Neural cell (in vitro differentiated cells): ENCODE results near the gene SLC24A3. TPM values are rescaled to one million over a fixed set of nuclear protein-coding genes. Genes with fewer than 3 reads are reported as not detected.

Experiments
- H2AFZ ChIP-seq: fragments of 200-600, 300-800 bp; sonication (generic), shearing (Covaris generic); 2 replicates; pipeline ENCODE4 v1.6.0; 2014; ENCODE audit warnings: low read depth, mild to moderate bottlenecking, antibody characterized with exemption, low read length, moderate library complexity
- H3F3A ChIP-seq: fragments of 200-600 bp; shearing (Covaris generic); 2 replicates; pipeline ENCODE4 v1.6.1; 2016; ENCODE audit warnings: mild to moderate bottlenecking, moderate library complexity, mixed read lengths, antibody characterized with exemption, low read length; ENCODE audit not compliant: insufficient read depth, poor library complexity, severe bottlenecking
- H3K27ac ChIP-seq: fragments of 200-600, 300-800 bp; sonication (generic), shearing (Covaris generic); 2 replicates; pipeline ENCODE4 v1.5.1; 2014; ENCODE audit warnings: mild to moderate bottlenecking, low read length, moderate library complexity
- H3K27me3 ChIP-seq: fragments of 300-800, 200-600 bp; sonication (generic), shearing (Covaris generic); 2 replicates; pipeline ENCODE4 v1.6.0; 2014; ENCODE audit warnings: mild to moderate bottlenecking, low read depth, low read length, moderate library complexity; ENCODE audit not compliant: insufficient read depth
- H3K36me3 ChIP-seq: fragments of 300-800, 200-600 bp; sonication (generic), shearing (Covaris generic); 2 replicates; pipeline ENCODE4 v1.5.1; 2014; ENCODE audit warnings: mild to moderate bottlenecking, antibody characterized with exemption, low read length, moderate library complexity; ENCODE audit not compliant: insufficient read depth
- H3K4me2 ChIP-seq: fragments of 300-800, 200-600 bp; sonication (generic), shearing (Covaris generic); 2 replicates; pipeline ENCODE4 v1.6.0; 2014; ENCODE audit warnings: mild to moderate bottlenecking, low read length
- H3K4me3 ChIP-seq: fragments of 300-800, 200-600 bp; sonication (generic), shearing (Covaris generic); 2 replicates; pipeline ENCODE4 v1.5.1; 2014; ENCODE audit warnings: mild to moderate bottlenecking, low read length, moderate library complexity
- H3K79me2 ChIP-seq: fragments of 200-600 bp; shearing (Covaris generic); replicated peaks from 2 replicates; pipeline ENCODE4 v1.6.0; 2014; ENCODE audit warnings: mild to moderate bottlenecking, low read length, moderate library complexity; ENCODE audit not compliant: insufficient read depth
- H3K9ac ChIP-seq: fragments of 300-800, 200-600 bp; sonication (generic), shearing (Covaris generic); 2 replicates; pipeline ENCODE4 v1.6.1; 2016; ENCODE audit warnings: mild to moderate bottlenecking, low read length, mixed read lengths
- H3K9me2 ChIP-seq: fragments of 200-600 bp; shearing (Covaris generic); 2 replicates; pipeline ENCODE4 v1.6.1; 2016; ENCODE audit warnings: mild to moderate bottlenecking, low read length, mixed read lengths; ENCODE audit not compliant: insufficient read depth
- H3K9me3 ChIP-seq: fragments of 200-600, 300-800 bp; sonication (generic), shearing (Covaris generic); 2 replicates; pipeline ENCODE4 v1.6.1; 2016; ENCODE audit warnings: mild to moderate bottlenecking, mixed run types, low read length, moderate library complexity, mixed read lengths
- H4K20me1 ChIP-seq: fragments of 200-600 bp; shearing (Covaris generic); 2 replicates; pipeline ENCODE4 v1.6.1; 2016; ENCODE audit warnings: mild to moderate bottlenecking, mixed run types; ENCODE audit not compliant: insufficient read depth
- EP300 ChIP-seq: fragments of 450-650 bp; conservative IDR thresholded peaks from 2 replicates; pipeline ENCODE4 v1.6.1; 2014; ENCODE audit warnings: antibody characterized with exemption, mild to moderate bottlenecking, moderate library complexity; ENCODE audit not compliant: poor library complexity, severe bottlenecking
- EZH2 ChIP-seq: fragments of 200-600, 300-800 bp; shearing (Covaris generic), sonication (generic); IDR thresholded peaks from 2 replicates; pipeline ENCODE4 v1.6.1; 2014; ENCODE audit warnings: antibody characterized with exemption, low read length, borderline replicate concordance, mild to moderate bottlenecking; ENCODE audit not compliant: insufficient read depth, poor library complexity, severe bottlenecking
- MXI1 ChIP-seq: fragments of 450-650 bp; conservative IDR thresholded peaks from 2 replicates; pipeline ENCODE4 v1.6.1; 2014; ENCODE audit warnings: antibody characterized with exemption, mild to moderate bottlenecking; ENCODE audit not compliant: poor library complexity, severe bottlenecking
- POLR2AphosphoS5 ChIP-seq: IDR thresholded peaks from 2 replicates; pipeline ENCODE4 v1.6.1; 2012
- RAD21 ChIP-seq: fragments of 450-650 bp; conservative IDR thresholded peaks from 2 replicates; pipeline ENCODE4 v1.6.1; 2014; ENCODE audit warnings: antibody characterized with exemption, mild to moderate bottlenecking, moderate library complexity
- SMC3 ChIP-seq: fragments of 450-650 bp; conservative IDR thresholded peaks from 2 replicates; pipeline ENCODE4 v1.6.1; 2014; ENCODE audit warnings: antibody characterized with exemption, mild to moderate bottlenecking, moderate library complexity; ENCODE audit not compliant: poor library complexity
- TAF1 ChIP-seq: IDR thresholded peaks from 2 replicates; pipeline ENCODE4 v1.6.1; 2012; ENCODE audit warnings: low read depth
- polyA plus RNA-seq: library from polyadenylated mRNA; depleted of rRNA; stranded (reverse); fragments of >200 nt; gene quantifications from 2 replicates; pipeline ENCODE4 v1.2.3, GENCODE V29; 2014
- TF ChIP-seq, protein P1 (sequence below): IDR thresholded peaks from 2 replicates; pipeline ENCODE4 v1.6.1; 2012; ENCODE audit warnings: borderline replicate concordance
- TF ChIP-seq, protein P2 (sequence below): fragments of 450-650 bp; IDR thresholded peaks from 2 replicates; pipeline ENCODE4 v1.5.1; 2014; ENCODE audit warnings: antibody characterized with exemption, mild to moderate bottlenecking, moderate library complexity; ENCODE audit not compliant: poor library complexity, severe bottlenecking

Gene SLC24A3
- polyA plus RNA-seq, 1 donor from 2014 or later = 6.5 TPM

DNA sequence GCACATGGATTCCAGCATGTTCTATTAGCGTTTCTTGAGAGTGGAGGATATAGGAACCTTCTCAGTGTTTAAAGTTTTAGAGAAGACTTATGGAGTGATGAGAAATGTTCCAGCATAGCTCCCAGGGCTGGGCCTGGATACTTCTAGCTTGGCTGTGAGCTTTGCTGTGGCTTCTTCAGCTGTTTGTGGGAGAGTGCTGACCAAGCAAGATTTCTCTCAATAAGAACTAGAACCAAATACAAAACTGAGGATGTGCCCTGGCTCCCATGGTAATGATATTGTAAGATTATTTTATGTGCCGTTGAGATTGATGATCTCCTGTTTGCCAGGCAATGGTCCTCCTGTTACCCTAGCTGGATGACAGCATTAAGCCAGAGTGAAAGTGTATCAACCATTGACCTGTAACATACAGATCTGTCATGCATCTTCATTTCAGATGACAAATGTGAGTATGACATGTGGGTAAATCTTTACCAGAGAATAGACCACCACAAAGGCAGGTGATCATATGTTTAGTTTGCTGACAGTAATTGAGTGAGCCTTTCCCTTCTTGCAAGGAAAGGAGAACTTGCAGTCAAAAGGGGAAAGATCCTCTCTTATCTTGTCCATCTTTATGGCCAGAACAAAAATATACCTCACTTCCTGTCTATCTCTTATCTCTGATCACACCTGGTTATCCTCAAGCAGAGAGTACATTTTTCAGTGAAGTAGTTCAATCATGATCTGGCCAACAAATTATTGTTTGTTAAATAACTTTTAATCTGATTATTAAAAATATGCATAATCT lies 180.1 kb downstream of the SLC24A3 start:
- Histone ChIP-seq H3K9ac (no peak overlapping the region), H3K4me3 (no peak overlapping the region), H2AFZ (no peak overlapping the region), H3K36me3 (no peaks in the 10 kb centered on the region), H3K9me2 (no peaks in the 10 kb centered on the region), H3K79me2 (no peaks in the 10 kb centered on the region), H3K9me3 (no peaks in the 10 kb centered on the region), H3K27me3 (no peaks in the 10 kb centered on the region), H3K4me2 (no peak overlapping the region), H4K20me1 (no peaks in the 10 kb centered on the region), H3F3A (no peaks in the 10 kb centered on the region), H3K27ac (no peak overlapping the region)
- no peak for TF ChIP-seq TAF1
- no peak for TF ChIP-seq EZH2
- TF ChIP-seq MXI1 = no peak
- TF ChIP-seq EP300 = no peak
- TF ChIP-seq, protein P1, sequence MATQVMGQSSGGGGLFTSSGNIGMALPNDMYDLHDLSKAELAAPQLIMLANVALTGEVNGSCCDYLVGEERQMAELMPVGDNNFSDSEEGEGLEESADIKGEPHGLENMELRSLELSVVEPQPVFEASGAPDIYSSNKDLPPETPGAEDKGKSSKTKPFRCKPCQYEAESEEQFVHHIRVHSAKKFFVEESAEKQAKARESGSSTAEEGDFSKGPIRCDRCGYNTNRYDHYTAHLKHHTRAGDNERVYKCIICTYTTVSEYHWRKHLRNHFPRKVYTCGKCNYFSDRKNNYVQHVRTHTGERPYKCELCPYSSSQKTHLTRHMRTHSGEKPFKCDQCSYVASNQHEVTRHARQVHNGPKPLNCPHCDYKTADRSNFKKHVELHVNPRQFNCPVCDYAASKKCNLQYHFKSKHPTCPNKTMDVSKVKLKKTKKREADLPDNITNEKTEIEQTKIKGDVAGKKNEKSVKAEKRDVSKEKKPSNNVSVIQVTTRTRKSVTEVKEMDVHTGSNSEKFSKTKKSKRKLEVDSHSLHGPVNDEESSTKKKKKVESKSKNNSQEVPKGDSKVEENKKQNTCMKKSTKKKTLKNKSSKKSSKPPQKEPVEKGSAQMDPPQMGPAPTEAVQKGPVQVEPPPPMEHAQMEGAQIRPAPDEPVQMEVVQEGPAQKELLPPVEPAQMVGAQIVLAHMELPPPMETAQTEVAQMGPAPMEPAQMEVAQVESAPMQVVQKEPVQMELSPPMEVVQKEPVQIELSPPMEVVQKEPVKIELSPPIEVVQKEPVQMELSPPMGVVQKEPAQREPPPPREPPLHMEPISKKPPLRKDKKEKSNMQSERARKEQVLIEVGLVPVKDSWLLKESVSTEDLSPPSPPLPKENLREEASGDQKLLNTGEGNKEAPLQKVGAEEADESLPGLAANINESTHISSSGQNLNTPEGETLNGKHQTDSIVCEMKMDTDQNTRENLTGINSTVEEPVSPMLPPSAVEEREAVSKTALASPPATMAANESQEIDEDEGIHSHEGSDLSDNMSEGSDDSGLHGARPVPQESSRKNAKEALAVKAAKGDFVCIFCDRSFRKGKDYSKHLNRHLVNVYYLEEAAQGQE = no peak
- no peak for TF ChIP-seq SMC3

DNA sequence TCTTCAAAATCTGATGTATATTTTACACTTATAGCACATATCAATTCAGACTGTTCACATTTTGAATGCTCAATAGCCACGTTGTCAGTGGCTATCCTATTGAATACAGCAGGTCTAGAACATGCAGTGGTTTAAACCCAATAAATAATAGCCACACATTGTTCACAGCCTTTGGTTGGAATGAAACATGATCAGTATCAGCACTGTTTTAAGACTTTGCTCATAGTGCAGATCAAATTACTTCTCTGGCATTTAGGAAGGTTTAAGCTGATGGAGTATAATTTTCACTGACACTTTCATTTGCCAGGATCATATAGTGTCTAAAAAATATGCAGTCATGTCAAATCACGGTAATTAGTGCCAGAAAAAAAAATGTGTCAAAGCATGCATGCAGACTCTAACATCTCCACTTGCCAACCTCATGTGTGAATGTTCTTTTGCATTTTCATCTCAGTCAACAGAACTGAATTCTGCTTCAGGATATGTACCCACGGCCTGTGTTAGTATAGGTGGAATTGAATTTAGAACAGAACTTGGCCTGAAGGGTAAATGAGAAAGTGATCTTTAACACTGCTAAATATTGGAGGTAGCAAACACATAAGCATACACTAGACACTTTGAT lies 184.1 kb downstream of the SLC24A3 start:
- Histone ChIP-seq H2AFZ (no peak overlapping the region), H3K9me2 (no peaks in the 10 kb centered on the region), H3K36me3 (no peaks in the 10 kb centered on the region), H3K4me2 (no peak overlapping the region), H3K4me3 (no peak overlapping the region), H4K20me1 (no peaks in the 10 kb centered on the region), H3K9ac (no peak overlapping the region), H3K79me2 (no peaks in the 10 kb centered on the region), H3F3A (no peaks in the 10 kb centered on the region), H3K27me3 (no peaks in the 10 kb centered on the region), H3K27ac (no peak overlapping the region), H3K9me3 (no peaks in the 10 kb centered on the region)
- TF ChIP-seq POLR2AphosphoS5 = peak; percentile 73
- no peak for TF ChIP-seq EZH2
- TF ChIP-seq SMC3 = no peak
- TF ChIP-seq EP300 = peak; percentile 77

DNA sequence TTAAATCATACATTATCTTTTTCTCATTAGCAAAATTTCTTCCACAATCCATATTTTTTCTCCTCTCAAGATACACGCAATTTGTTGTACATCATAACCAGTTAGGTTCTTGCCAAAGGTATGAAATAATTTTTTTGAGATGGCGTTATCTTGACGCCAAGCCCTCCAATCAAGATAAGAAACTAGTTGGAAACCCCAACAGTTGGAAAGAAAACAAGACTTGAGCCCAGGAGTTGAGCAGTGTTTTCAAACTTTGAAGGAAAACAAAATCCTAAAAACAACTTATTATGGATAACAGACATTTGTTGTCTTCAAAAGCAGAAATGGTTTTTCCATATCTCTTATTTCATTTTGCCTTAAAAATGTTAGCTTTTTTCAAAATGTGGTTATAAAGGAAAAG lies 184.8 kb downstream of the SLC24A3 start:
- no peaks in the 10 kb centered on the region for H3F3A ChIP-seq
- no peaks in the 10 kb centered on the region for H4K20me1 ChIP-seq
- H3K79me2 ChIP-seq = no peaks in the 10 kb centered on the region
- H3K27me3 ChIP-seq = no peaks in the 10 kb centered on the region
- no peak for TF ChIP-seq POLR2AphosphoS5
- no peak for TF ChIP-seq EZH2
- TF ChIP-seq, protein P1 = no peak
- TF ChIP-seq RAD21 = no peak
- no peak for TF ChIP-seq TAF1
- TF ChIP-seq MXI1 = no peak
- TF ChIP-seq, protein P2, sequence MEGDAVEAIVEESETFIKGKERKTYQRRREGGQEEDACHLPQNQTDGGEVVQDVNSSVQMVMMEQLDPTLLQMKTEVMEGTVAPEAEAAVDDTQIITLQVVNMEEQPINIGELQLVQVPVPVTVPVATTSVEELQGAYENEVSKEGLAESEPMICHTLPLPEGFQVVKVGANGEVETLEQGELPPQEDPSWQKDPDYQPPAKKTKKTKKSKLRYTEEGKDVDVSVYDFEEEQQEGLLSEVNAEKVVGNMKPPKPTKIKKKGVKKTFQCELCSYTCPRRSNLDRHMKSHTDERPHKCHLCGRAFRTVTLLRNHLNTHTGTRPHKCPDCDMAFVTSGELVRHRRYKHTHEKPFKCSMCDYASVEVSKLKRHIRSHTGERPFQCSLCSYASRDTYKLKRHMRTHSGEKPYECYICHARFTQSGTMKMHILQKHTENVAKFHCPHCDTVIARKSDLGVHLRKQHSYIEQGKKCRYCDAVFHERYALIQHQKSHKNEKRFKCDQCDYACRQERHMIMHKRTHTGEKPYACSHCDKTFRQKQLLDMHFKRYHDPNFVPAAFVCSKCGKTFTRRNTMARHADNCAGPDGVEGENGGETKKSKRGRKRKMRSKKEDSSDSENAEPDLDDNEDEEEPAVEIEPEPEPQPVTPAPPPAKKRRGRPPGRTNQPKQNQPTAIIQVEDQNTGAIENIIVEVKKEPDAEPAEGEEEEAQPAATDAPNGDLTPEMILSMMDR = no peak
- TF ChIP-seq SMC3 = no peak
- TF ChIP-seq EP300 = no peak
- no peaks in the 10 kb centered on the region for H3K36me3 ChIP-seq
- no peak overlapping the region for H2AFZ ChIP-seq
- H3K4me3 ChIP-seq = no peak overlapping the region
- no peaks in the 10 kb centered on the region for H3K9me2 ChIP-seq
- H3K9ac ChIP-seq = no peak overlapping the region
- no peak overlapping the region for H3K27ac ChIP-seq
- no peaks in the 10 kb centered on the region for H3K9me3 ChIP-seq
- no peak overlapping the region for H3K4me2 ChIP-seq
